Measurements from ENCODE around the gene CSRNP2.
"Not testable (repeated sequence)": the region's sequence is repeated elsewhere in the genome, so short reads cannot be mapped to it uniquely, and the experiment has no call there.

The CSRNP2 gene

GRCh38 chr12:51083126-51083833 lies at the start of gene CSRNP2:
CSRNP2 (minus strand) TSS chr12:51083596; CDS start chr12:51076561, 7,035 bp downstream.
- DNase-seq = peak; percentile 80

- no peak for DNase-seq
Measured at GRCh38 chr12:51132693-51133092, 49.3 kb upstream of the CSRNP2 start.

- DNase-seq = no peak
Measured at GRCh38 chr12:51131745-51132521, 48.5 kb upstream of the CSRNP2 start.

GRCh38 chr12:51128919-51129318 lies 45.5 kb upstream of the CSRNP2 start:
- no peak for DNase-seq

GRCh38 chr12:51127050-51127729 lies 43.8 kb upstream of the CSRNP2 start:
- DNase-seq = no peak

- DNase-seq = no peak
Measured at GRCh38 chr12:51126297-51126696, 42.9 kb upstream of the CSRNP2 start.

- no peak for DNase-seq
Measured at GRCh38 chr12:51124504-51124903, 41.1 kb upstream of the CSRNP2 start.

- DNase-seq = no peak
Measured at GRCh38 chr12:51122844-51123243, 39.4 kb upstream of the CSRNP2 start.

GRCh38 chr12:51118706-51119105 lies 35.3 kb upstream of the CSRNP2 start:
- no peak for DNase-seq

- no peak for DNase-seq
Measured at GRCh38 chr12:51115533-51115932, 32.1 kb upstream of the CSRNP2 start.

GRCh38 chr12:51108136-51108535 lies 24.7 kb upstream of the CSRNP2 start:
- DNase-seq = no peak

- no peak for DNase-seq
Measured at GRCh38 chr12:51103977-51104376, 20.6 kb upstream of the CSRNP2 start.

GRCh38 chr12:51098611-51099010 lies 15.2 kb upstream of the CSRNP2 start:
- DNase-seq = no peak

GRCh38 chr12:51090705-51091229 lies 7.4 kb upstream of the CSRNP2 start:
- no peak for DNase-seq

- no peak for DNase-seq
Measured at GRCh38 chr12:51087818-51088217, 4.4 kb upstream of the CSRNP2 start.

- DNase-seq = no peak
Measured at GRCh38 chr12:51086933-51087332, 3.5 kb upstream of the CSRNP2 start.

GRCh38 chr12:51085757-51086156 lies 2.4 kb upstream of the CSRNP2 start:
- no peak for DNase-seq

- no peak for DNase-seq
Measured at GRCh38 chr12:51082561-51083125, 753 bp downstream of the CSRNP2 start.

GRCh38 chr12:51081421-51081820 lies 2.0 kb downstream of the CSRNP2 start:
- no peak for DNase-seq

- DNase-seq = no peak
Measured at GRCh38 chr12:51080136-51080535, 3.3 kb downstream of the CSRNP2 start.

GRCh38 chr12:51078866-51079265 lies 4.5 kb downstream of the CSRNP2 start:
- DNase-seq = not testable (repeated sequence)

GRCh38 chr12:51078346-51078745 lies 5.0 kb downstream of the CSRNP2 start:
- not testable (repeated sequence) for DNase-seq

- DNase-seq = no peak
Measured at GRCh38 chr12:51077930-51078329, 5.5 kb downstream of the CSRNP2 start.

Data from NCI-H1436 treated with DMSO at 0.1 percent for 48 hours (cell line).